HCT116 (cell line): ENCODE measurements around the gene SCN2A. TPM values are rescaled to one million over a fixed set of nuclear protein-coding genes. Genes with fewer than 3 reads are reported as not detected.

Experiments used
- ATAC-seq: fragments of 200-7000 bp; cut with Tn5 transposase; 2 replicates; pipeline ENCODE4 v1.9.1; 2020; ENCODE audit warnings: mild to moderate bottlenecking, moderate library complexity
- BruUV-seq: library from RNA; stranded (reverse); fragments of 400-500 nt; replicated peaks from 2 replicates; lab custom pipeline; 2021; lab: Mats Ljungman, UMichigan
- CTCF ChIA-PET: fragments of 300-600 bp; sonication (Branson Sonifier 250); formaldehyde crosslinking; loops from one replicate; lab custom pipeline; 2021; ENCODE audit warnings: antibody characterized with exemption; lab: Charles Lee
- POLR2A ChIA-PET: fragments of 300-600, 350-600 bp; sonication (Branson Sonifier 250); formaldehyde crosslinking; loops from one replicate; lab custom pipeline; 2021; ENCODE audit warnings: antibody characterized with exemption; lab: Charles Lee
- RAD21 ChIA-PET, 2 experiments: fragments of 300-600 bp; sonication (Branson Sonifier 250); formaldehyde crosslinking; loops; one replicate each; lab custom pipeline; 2023; ENCODE audit warnings: low total read pairs in 2 of 2; ENCODE audit not compliant: uncharacterized antibody in 2 of 2, unreplicated experiment in 2 of 2, low non-redundant PET in 1 of 2; lab: Charles Lee
- DNase-seq: peaks from one replicate; pipeline ENCODE4 v3.0.0-alpha.2; 2010; ENCODE audit warnings: low read depth, low spot score
- H2AFZ ChIP-seq: fragments of 200-600 bp; shearing (Covaris generic), sonication (generic); 2 replicates; pipeline ENCODE4 v1.6.1; 2017; ENCODE audit warnings: low read depth, mixed run types, mixed read lengths, antibody characterized with exemption, low read length; ENCODE audit not compliant: poor library complexity, severe bottlenecking
- H3K27ac ChIP-seq: 2 replicates; pipeline ENCODE4 v1.5.1; 2012; ENCODE audit warnings: low read depth, low read length
- H3K27me3 ChIP-seq: fragments of 200-600 bp; sonication (generic); 2 replicates; pipeline ENCODE4 v1.6.1; 2016; ENCODE audit warnings: mixed run types, low read length, mixed read lengths; ENCODE audit not compliant: insufficient read depth
- H3K36me3 ChIP-seq, 2 experiments: fragments of 200-500 bp in 1 of 2; fragments of 200-600 bp in 1 of 2; sonication (Bioruptor generic) in 1 of 2; sonication (generic) in 1 of 2; 2 replicates each; pipeline versions ENCODE4 v1.5.1 to v1.6.1; 2014 to 2016; ENCODE audit warnings: low read length in 2 of 2, inconsistent platforms in 1 of 2, mixed read lengths in 1 of 2, mixed run types in 1 of 2; ENCODE audit not compliant: insufficient read depth in 2 of 2, control insufficient read depth in 1 of 2
- H3K4me1 ChIP-seq, 2 experiments: fragments of 200-600 bp in 1 of 2; sonication (generic) in 1 of 2; 2 replicates each; pipeline versions ENCODE4 v1.5.1 to v1.6.1; 2012 to 2017; ENCODE audit warnings: low read length in 2 of 2, inconsistent platforms in 1 of 2, mild to moderate bottlenecking in 1 of 2, mixed read lengths in 1 of 2, mixed run types in 1 of 2, moderate library complexity in 1 of 2; ENCODE audit not compliant: insufficient read depth in 2 of 2, control insufficient read depth in 1 of 2
- H3K4me2 ChIP-seq: fragments of 200-600 bp; sonication (generic); 2 replicates; pipeline ENCODE4 v1.6.1; 2017; ENCODE audit warnings: mixed run types, low read length, mixed read lengths
- H3K4me3 ChIP-seq, 2 experiments: fragments of 200-600 bp in 1 of 2; sonication (generic) in 1 of 2; replicated peaks in 1 of 2; 2 replicates each; pipeline ENCODE4 v1.5.1; 2011 to 2016; ENCODE audit warnings: low read length in 2 of 2, control low read depth in 1 of 2, low read depth in 1 of 2, mild to moderate bottlenecking in 1 of 2, mixed read lengths in 1 of 2, mixed run types in 1 of 2
- H3K79me2 ChIP-seq: fragments of 200-600 bp; sonication (generic); 2 replicates; pipeline ENCODE4 v1.6.1; 2017; ENCODE audit warnings: mild to moderate bottlenecking, mixed run types, low read length, moderate library complexity, mixed read lengths; ENCODE audit not compliant: insufficient read depth
- H3K9ac ChIP-seq: fragments of 200-600 bp; sonication (generic); 2 replicates; pipeline ENCODE4 v1.6.1; 2016; ENCODE audit warnings: low read length, mixed read lengths
- H3K9me2 ChIP-seq: fragments of 200-600 bp; sonication (generic), shearing (Covaris generic); 2 replicates; pipeline ENCODE4 v1.6.1; 2017; ENCODE audit warnings: mixed run types, mild to moderate bottlenecking, moderate library complexity; ENCODE audit not compliant: insufficient read depth
- H3K9me3 ChIP-seq, 2 experiments: fragments of 200-500 bp in 1 of 2; fragments of 200-600 bp in 1 of 2; sonication (Bioruptor generic) in 1 of 2; sonication (generic) in 1 of 2; 2 replicates each; pipeline ENCODE4 v1.6.1; 2014 to 2017; ENCODE audit warnings: low read length in 2 of 2, mixed read lengths in 2 of 2, inconsistent platforms in 1 of 2, low read depth in 1 of 2, mild to moderate bottlenecking in 1 of 2, mixed run types in 1 of 2, moderate library complexity in 1 of 2; ENCODE audit not compliant: control insufficient read depth in 1 of 2, insufficient read depth in 1 of 2
- H4K20me1 ChIP-seq: fragments of 200-600 bp; sonication (generic), shearing (Covaris generic); 2 replicates; pipeline ENCODE4 v1.6.1; 2017; ENCODE audit warnings: mixed run types, mild to moderate bottlenecking, moderate library complexity; ENCODE audit not compliant: insufficient read depth
- CEBPB ChIP-seq: IDR thresholded peaks from 2 replicates; pipeline ENCODE4 v1.6.1; 2012; ENCODE audit warnings: low read depth
- EGR1 ChIP-seq: IDR thresholded peaks from 2 replicates; pipeline ENCODE4 v1.6.1; 2012; ENCODE audit warnings: low read depth
- ELF1 ChIP-seq: IDR thresholded peaks from 2 replicates; pipeline ENCODE4 v1.6.1; 2012; ENCODE audit warnings: low read depth, borderline replicate concordance
- EZH2phosphoT487 ChIP-seq: fragments of 200-600 bp; IDR thresholded peaks from 2 replicates; pipeline ENCODE4 v1.6.1; 2018; ENCODE audit warnings: antibody characterized with exemption, borderline replicate concordance
- FOSL1 ChIP-seq: IDR thresholded peaks from 2 replicates; pipeline ENCODE4 v1.6.1; 2012; ENCODE audit warnings: low read depth
- JUND ChIP-seq: IDR thresholded peaks from 2 replicates; pipeline ENCODE4 v1.6.1; 2012
- POLR2AphosphoS5 ChIP-seq: IDR thresholded peaks from 2 replicates; pipeline ENCODE4 v1.6.1; 2011; ENCODE audit warnings: mild to moderate bottlenecking, low read depth, low read length, moderate library complexity
- SIN3A ChIP-seq: IDR thresholded peaks from 2 replicates; pipeline ENCODE4 v1.6.1; 2012; ENCODE audit warnings: low read depth
- ZNF274 ChIP-seq: fragments of 200-500 bp; sonication (Bioruptor generic); IDR thresholded peaks from 2 replicates; pipeline ENCODE4 v1.6.1; 2014; ENCODE audit warnings: mild to moderate bottlenecking, low read depth, low read length, inconsistent platforms
- intact Hi-C: fragments of 100-400 bp; cut with micrococcal nuclease; formaldehyde crosslinking; loops from 2 replicates; pipeline ENCODE4 v1.10.0; 2022
- total RNA-seq: library from RNA; stranded (reverse); gene quantifications from one replicate; pipeline ENCODE4 v1.2.1, GENCODE V29; 2021; ENCODE audit not compliant: unreplicated experiment
- TF ChIP-seq, protein P1 (sequence below): IDR thresholded peaks from 2 replicates; pipeline ENCODE4 v1.6.1; 2012
- TF ChIP-seq, protein P2 (sequence below), 3 experiments: fragments of 200-600 bp in 1 of 3; sonication (generic) in 1 of 3; IDR thresholded peaks in 2 of 3; conservative IDR thresholded peaks in 1 of 3; 2 replicates each; pipeline ENCODE4 v1.5.1; 2012 to 2017; ENCODE audit warnings: low read depth in 2 of 3, low read length in 2 of 3, antibody characterized with exemption in 1 of 3, borderline replicate concordance in 1 of 3, control low read depth in 1 of 3, mild to moderate bottlenecking in 1 of 3, mixed read lengths in 1 of 3, mixed run types in 1 of 3, moderate library complexity in 1 of 3; ENCODE audit not compliant: insufficient read depth in 1 of 3
- TF ChIP-seq, protein P3 (sequence below): IDR thresholded peaks from 2 replicates; pipeline ENCODE4 v1.6.1; 2012; ENCODE audit warnings: low read depth
- TF ChIP-seq, protein P4 (sequence below): IDR thresholded peaks from 2 replicates; pipeline ENCODE4 v1.6.1; 2011; ENCODE audit warnings: mild to moderate bottlenecking, low read length, moderate library complexity; ENCODE audit not compliant: insufficient replicate concordance; ENCODE audit errors: extremely low read depth

Gene SCN2A
- total RNA-seq, 1 experiment from 2014 or later: 0.25 TPM

DNA sequence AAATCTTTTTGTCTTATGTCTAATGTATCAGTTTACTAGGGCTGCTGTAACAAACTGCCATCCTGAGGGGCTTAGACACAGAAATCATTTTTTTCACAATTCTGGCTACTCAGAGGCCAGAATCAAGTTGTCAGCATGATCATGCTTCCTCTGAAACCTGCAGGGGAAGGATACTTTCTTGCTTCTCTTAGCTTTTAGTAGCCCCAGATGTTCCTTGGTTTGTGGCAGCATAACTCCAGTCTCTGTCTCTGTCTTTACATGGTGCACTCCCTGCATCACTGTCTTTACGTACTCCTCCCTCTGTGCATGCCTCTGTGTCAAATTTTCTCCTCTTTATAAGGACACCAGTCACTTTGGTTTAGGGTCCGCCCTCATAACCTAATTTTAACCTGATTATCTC is 33.3 kb upstream of the SCN2A start:
- intact Hi-C loops: loop anchor here (2.0 kb wide), 1 partner anchor 189 kb away; no protein-coding TSS in a partner anchor
- no peak overlapping the region for H3K27ac ChIP-seq
- H3K9me2 ChIP-seq: no peaks in the 10 kb centered on the region
- no peak overlapping the region for H3K4me3 ChIP-seq
- no peak overlapping the region for H2AFZ ChIP-seq
- ATAC-seq: no peak
- H3K27me3 ChIP-seq: peaks cover 24% of the 10 kb centered on the region
- no peak overlapping the region for H3K4me2 ChIP-seq
- ChIA-PET POLR2A (no interaction called here), CTCF (no interaction called here), RAD21 (no interaction called here)
- no peaks in the 10 kb centered on the region; the same call in 1 of the 2 replicates for H4K20me1 ChIP-seq
- no peak for DNase-seq
- no peaks in the 10 kb centered on the region for H3K79me2 ChIP-seq
- no peak overlapping the region for H3K9ac ChIP-seq
- H3K9me3 ChIP-seq: no peaks in the 10 kb centered on the region
- TF ChIP-seq ZNF274 (no peak), EGR1 (no peak), POLR2AphosphoS5 (no peak), JUND (no peak), CEBPB (no peak), FOSL1 (no peak), EZH2phosphoT487 (no peak), ELF1 (no peak), SIN3A (no peak)
- TF ChIP-seq, protein P1, sequence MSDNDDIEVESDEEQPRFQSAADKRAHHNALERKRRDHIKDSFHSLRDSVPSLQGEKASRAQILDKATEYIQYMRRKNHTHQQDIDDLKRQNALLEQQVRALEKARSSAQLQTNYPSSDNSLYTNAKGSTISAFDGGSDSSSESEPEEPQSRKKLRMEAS: no peak
- TF ChIP-seq, protein P2, sequence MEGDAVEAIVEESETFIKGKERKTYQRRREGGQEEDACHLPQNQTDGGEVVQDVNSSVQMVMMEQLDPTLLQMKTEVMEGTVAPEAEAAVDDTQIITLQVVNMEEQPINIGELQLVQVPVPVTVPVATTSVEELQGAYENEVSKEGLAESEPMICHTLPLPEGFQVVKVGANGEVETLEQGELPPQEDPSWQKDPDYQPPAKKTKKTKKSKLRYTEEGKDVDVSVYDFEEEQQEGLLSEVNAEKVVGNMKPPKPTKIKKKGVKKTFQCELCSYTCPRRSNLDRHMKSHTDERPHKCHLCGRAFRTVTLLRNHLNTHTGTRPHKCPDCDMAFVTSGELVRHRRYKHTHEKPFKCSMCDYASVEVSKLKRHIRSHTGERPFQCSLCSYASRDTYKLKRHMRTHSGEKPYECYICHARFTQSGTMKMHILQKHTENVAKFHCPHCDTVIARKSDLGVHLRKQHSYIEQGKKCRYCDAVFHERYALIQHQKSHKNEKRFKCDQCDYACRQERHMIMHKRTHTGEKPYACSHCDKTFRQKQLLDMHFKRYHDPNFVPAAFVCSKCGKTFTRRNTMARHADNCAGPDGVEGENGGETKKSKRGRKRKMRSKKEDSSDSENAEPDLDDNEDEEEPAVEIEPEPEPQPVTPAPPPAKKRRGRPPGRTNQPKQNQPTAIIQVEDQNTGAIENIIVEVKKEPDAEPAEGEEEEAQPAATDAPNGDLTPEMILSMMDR (IDR thresholded peaks at IDR 0.05 in 2 of 3, conservative IDR thresholded peaks at IDR 0.05 in 1 of 3; ENCODE audit: borderline replicate concordance in 1 of 3, insufficient read depth in 1 of 3, low read depth in 2 of 3, low read length in 2 of 3): no peak
- TF ChIP-seq, protein P3, sequence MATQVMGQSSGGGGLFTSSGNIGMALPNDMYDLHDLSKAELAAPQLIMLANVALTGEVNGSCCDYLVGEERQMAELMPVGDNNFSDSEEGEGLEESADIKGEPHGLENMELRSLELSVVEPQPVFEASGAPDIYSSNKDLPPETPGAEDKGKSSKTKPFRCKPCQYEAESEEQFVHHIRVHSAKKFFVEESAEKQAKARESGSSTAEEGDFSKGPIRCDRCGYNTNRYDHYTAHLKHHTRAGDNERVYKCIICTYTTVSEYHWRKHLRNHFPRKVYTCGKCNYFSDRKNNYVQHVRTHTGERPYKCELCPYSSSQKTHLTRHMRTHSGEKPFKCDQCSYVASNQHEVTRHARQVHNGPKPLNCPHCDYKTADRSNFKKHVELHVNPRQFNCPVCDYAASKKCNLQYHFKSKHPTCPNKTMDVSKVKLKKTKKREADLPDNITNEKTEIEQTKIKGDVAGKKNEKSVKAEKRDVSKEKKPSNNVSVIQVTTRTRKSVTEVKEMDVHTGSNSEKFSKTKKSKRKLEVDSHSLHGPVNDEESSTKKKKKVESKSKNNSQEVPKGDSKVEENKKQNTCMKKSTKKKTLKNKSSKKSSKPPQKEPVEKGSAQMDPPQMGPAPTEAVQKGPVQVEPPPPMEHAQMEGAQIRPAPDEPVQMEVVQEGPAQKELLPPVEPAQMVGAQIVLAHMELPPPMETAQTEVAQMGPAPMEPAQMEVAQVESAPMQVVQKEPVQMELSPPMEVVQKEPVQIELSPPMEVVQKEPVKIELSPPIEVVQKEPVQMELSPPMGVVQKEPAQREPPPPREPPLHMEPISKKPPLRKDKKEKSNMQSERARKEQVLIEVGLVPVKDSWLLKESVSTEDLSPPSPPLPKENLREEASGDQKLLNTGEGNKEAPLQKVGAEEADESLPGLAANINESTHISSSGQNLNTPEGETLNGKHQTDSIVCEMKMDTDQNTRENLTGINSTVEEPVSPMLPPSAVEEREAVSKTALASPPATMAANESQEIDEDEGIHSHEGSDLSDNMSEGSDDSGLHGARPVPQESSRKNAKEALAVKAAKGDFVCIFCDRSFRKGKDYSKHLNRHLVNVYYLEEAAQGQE: no peak
- TF ChIP-seq, protein P4, sequence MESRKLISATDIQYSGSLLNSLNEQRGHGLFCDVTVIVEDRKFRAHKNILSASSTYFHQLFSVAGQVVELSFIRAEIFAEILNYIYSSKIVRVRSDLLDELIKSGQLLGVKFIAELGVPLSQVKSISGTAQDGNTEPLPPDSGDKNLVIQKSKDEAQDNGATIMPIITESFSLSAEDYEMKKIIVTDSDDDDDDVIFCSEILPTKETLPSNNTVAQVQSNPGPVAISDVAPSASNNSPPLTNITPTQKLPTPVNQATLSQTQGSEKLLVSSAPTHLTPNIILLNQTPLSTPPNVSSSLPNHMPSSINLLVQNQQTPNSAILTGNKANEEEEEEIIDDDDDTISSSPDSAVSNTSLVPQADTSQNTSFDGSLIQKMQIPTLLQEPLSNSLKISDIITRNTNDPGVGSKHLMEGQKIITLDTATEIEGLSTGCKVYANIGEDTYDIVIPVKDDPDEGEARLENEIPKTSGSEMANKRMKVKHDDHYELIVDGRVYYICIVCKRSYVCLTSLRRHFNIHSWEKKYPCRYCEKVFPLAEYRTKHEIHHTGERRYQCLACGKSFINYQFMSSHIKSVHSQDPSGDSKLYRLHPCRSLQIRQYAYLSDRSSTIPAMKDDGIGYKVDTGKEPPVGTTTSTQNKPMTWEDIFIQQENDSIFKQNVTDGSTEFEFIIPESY: no peak
- BruUV-seq: no TSS peak
- H3K4me1 ChIP-seq: no peaks in the 10 kb centered on the region
- H3K36me3 ChIP-seq: no peaks in the 10 kb centered on the region
